HepG2 (cell line): Measurements from ENCODE around the gene VCX2. TPM values are rescaled to one million over a fixed set of nuclear protein-coding genes. Genes with fewer than 3 reads are reported as not detected.

Experiments used
- ATAC-seq: fragments of 200-7000 bp; cut with Tn5 transposase; 3 replicates; pipeline ENCODE4 v1.9.1; 2020; ENCODE audit warnings: mild to moderate bottlenecking, moderate library complexity
- BruUV-seq: library from RNA; stranded (reverse); fragments of 400-500 nt; replicated peaks from 2 replicates; lab custom pipeline; 2021; lab: Mats Ljungman, UMichigan
- CTCF ChIA-PET: fragments of 300-600 bp; formaldehyde crosslinking; extraction: SDS; loops from one replicate; lab custom pipeline; 2021; ENCODE audit warnings: low total read pairs, inconsistent platforms, low intra/inter-chr PET ratio; lab: Yijun Ruan, JAX
- POLR2A ChIA-PET: fragments of 350-600 bp; sonication (Branson Sonifier 250); formaldehyde crosslinking; loops from one replicate; lab custom pipeline; 2020; ENCODE audit warnings: antibody characterized with exemption, inconsistent platforms; lab: Yijun Ruan, JAX
- DNase-seq: peaks from one replicate; pipeline ENCODE4 v3.0.0-alpha.2; 2015; ENCODE audit warnings: low spot score
- FAIRE-seq: peaks from 3 replicates; lab custom pipeline; 2011; peaks lifted over from hg19 to GRCh38; lab: Jason Lieb, UNC
- H2AFZ ChIP-seq: one replicate; pipeline ENCODE4 v1.6.1; 2011; ENCODE audit warnings: low read length, inconsistent platforms
- H3K27ac ChIP-seq: fragments of 300-600 bp; 3 replicates; pipeline ENCODE4 v1.8.0; 2011; ENCODE audit warnings: mixed run types, mild to moderate bottlenecking, mixed read lengths, low read length, inconsistent platforms; ENCODE audit not compliant: insufficient read depth; ENCODE audit errors: extremely low read length
- H3K27me3 ChIP-seq, 2 experiments: fragments of 200-600 bp in 1 of 2; 2 replicates in 1 of 2; 3 replicates in 1 of 2; pipeline versions ENCODE4 v1.6.0 to v1.8.0; 2011; ENCODE audit warnings: low read length in 2 of 2, mild to moderate bottlenecking in 2 of 2, moderate library complexity in 2 of 2, inconsistent platforms in 1 of 2; ENCODE audit not compliant: insufficient read depth in 2 of 2, control insufficient read depth in 1 of 2
- H3K36me3 ChIP-seq, 2 experiments: fragments of 200-600 bp in 1 of 2; replicated peaks in 1 of 2; 2 replicates in 1 of 2; 3 replicates in 1 of 2; pipeline versions ENCODE4 v1.5.1 to v1.8.0; 2011; ENCODE audit warnings: low read length in 2 of 2, inconsistent platforms in 1 of 2; ENCODE audit not compliant: insufficient read depth in 2 of 2, control insufficient read depth in 1 of 2
- H3K4me1 ChIP-seq: 2 replicates; pipeline ENCODE4 v1.5.1; 2012; ENCODE audit warnings: low read length, inconsistent platforms; ENCODE audit not compliant: insufficient read depth
- H3K4me2 ChIP-seq: 2 replicates; pipeline ENCODE4 v1.6.0; 2011; ENCODE audit warnings: low read depth, low read length, inconsistent platforms
- H3K4me3 ChIP-seq, 3 experiments: fragments of 200-600 bp in 1 of 3; sonication (generic), shearing (Covaris generic) in 1 of 3; replicated peaks in 1 of 3; 2 replicates each; pipeline ENCODE4 v1.5.1; 2011 to 2016; ENCODE audit warnings: low read length in 3 of 3, inconsistent platforms in 2 of 3, low read depth in 2 of 3, mild to moderate bottlenecking in 2 of 3, control low read depth in 1 of 3, mixed read lengths in 1 of 3; ENCODE audit not compliant: insufficient read depth in 1 of 3
- H3K79me2 ChIP-seq: one replicate; pipeline ENCODE4 v1.6.1; 2011; ENCODE audit warnings: low read length, inconsistent platforms; ENCODE audit not compliant: insufficient read depth
- H3K9ac ChIP-seq: 2 replicates; pipeline ENCODE4 v1.6.0; 2011; ENCODE audit warnings: mild to moderate bottlenecking, low read depth, low read length, inconsistent platforms; ENCODE audit not compliant: insufficient read depth
- H3K9me3 ChIP-seq: 2 replicates; pipeline ENCODE4 v1.5.1; 2012; ENCODE audit warnings: mild to moderate bottlenecking, low read length
- H4K20me1 ChIP-seq: 2 replicates; pipeline ENCODE4 v1.6.0; 2011; ENCODE audit warnings: inconsistent platforms, mild to moderate bottlenecking, low read length, moderate library complexity; ENCODE audit not compliant: insufficient read depth
- ARNTL ChIP-seq: sonication (generic); formaldehyde crosslinking; IDR thresholded peaks from 2 replicates; pipeline ENCODE4 v1.4.0; 2020; ENCODE audit warnings: mild to moderate bottlenecking, missing genetic modification reagents
- CC2D1A ChIP-seq: sonication (generic); formaldehyde crosslinking; IDR thresholded peaks from 2 replicates; pipeline ENCODE4 v1.8.1; 2023; ENCODE audit warnings: mild to moderate bottlenecking, missing genetic modification reagents
- GFI1 ChIP-seq: sonication (generic); formaldehyde crosslinking; IDR thresholded peaks from 2 replicates; pipeline ENCODE4 v1.5.0; 2020; ENCODE audit warnings: missing genetic modification reagents, mild to moderate bottlenecking, borderline replicate concordance
- IRF2 ChIP-seq: IDR thresholded peaks from 2 replicates; pipeline ENCODE4 v1.6.1; 2018; ENCODE audit warnings: missing genetic modification reagents, missing compliant biosample characterization
- PLRG1 ChIP-seq: fragments of 450-650 bp; conservative IDR thresholded peaks from 2 replicates; pipeline ENCODE4 v1.6.1; 2016
- PPARG ChIP-seq: conservative IDR thresholded peaks from 2 replicates; pipeline ENCODE4 v1.6.1; 2016; ENCODE audit warnings: missing biosample characterization, missing genetic modification reagents
- TGIF2 ChIP-seq: IDR thresholded peaks from 2 replicates; pipeline ENCODE4 v1.6.1; 2016; ENCODE audit warnings: control low read depth, missing compliant biosample characterization
- ZFP36 ChIP-seq: fragments of 150-350 bp; IDR thresholded peaks from 2 replicates; pipeline ENCODE4 v1.6.1; 2018; ENCODE audit warnings: borderline replicate concordance, low read length, low read depth; ENCODE audit not compliant: partially characterized antibody
- ZFP82 ChIP-seq: sonication (generic); formaldehyde crosslinking; IDR thresholded peaks from 2 replicates; pipeline ENCODE4 v1.5.1; 2020; ENCODE audit warnings: mild to moderate bottlenecking, missing genetic modification reagents, borderline replicate concordance
- ZNF230 ChIP-seq: sonication (generic); formaldehyde crosslinking; IDR thresholded peaks from 2 replicates; pipeline ENCODE4 v1.4.0; 2020; ENCODE audit warnings: mild to moderate bottlenecking, missing genetic modification reagents
- ZNF468 ChIP-seq: sonication (generic); formaldehyde crosslinking; IDR thresholded peaks from 2 replicates; pipeline ENCODE4 v1.8.0; 2022; ENCODE audit warnings: mild to moderate bottlenecking, moderate library complexity, missing genetic modification reagents
- ZNF570 ChIP-seq: sonication (generic); formaldehyde crosslinking; IDR thresholded peaks from 2 replicates; pipeline ENCODE4 v1.4.0; 2020; ENCODE audit warnings: mild to moderate bottlenecking, missing genetic modification reagents, borderline replicate concordance
- ZNF629 ChIP-seq: sonication (generic); formaldehyde crosslinking; conservative IDR thresholded peaks from 2 replicates; pipeline ENCODE4 v1.5.0; 2020; ENCODE audit warnings: missing genetic modification reagents
- ZNF879 ChIP-seq: sonication (generic); formaldehyde crosslinking; IDR thresholded peaks from 2 replicates; pipeline ENCODE4 v1.8.1; 2023; ENCODE audit warnings: missing genetic modification reagents
- WGBS: methylation state at CpG from one replicate; pipeline ENCODE4 v1.1.6; 2017; ENCODE audit warnings: low lambda C conversion rate; 5-methylcytosine and 5-hydroxymethylcytosine counted together
- in situ Hi-C: cut with HindIII; loops from 2 replicates; pipeline ENCODE4 v1.10.0; 2017; ENCODE audit warnings: low pct_unique_long_range_greater_than_20kb; ENCODE audit not compliant: extremely low pct_ligation_motif_present
- intact Hi-C: fragments of 100-400 bp; cut with micrococcal nuclease; formaldehyde crosslinking; loops from one replicate; pipeline ENCODE4 v1.10.0; 2022; ENCODE audit not compliant: unreplicated experiment
- polyA plus RNA-seq, 8 experiments: library from polyadenylated mRNA; depleted of rRNA in 3 of 8; stranded (reverse) in 7 of 8; unstranded in 1 of 8; fragments of >200 nt; fragmentation: Illumina TruSeq in 4 of 8; extraction: Trizol in 4 of 8; gene quantifications; 2 replicates each; pipeline versions ENCODE4 v1.2.1 to v1.2.3, GENCODE V29; 2011 to 2016; ENCODE audit warnings: low read depth in 4 of 8, missing spikeins in 1 of 8, mixed read lengths in 1 of 8; ENCODE audit not compliant: insufficient read depth in 1 of 8
- total RNA-seq, 5 experiments: library from RNA; depleted of rRNA; stranded (reverse); fragments of >200 nt; fragmentation: Illumina TruSeq; extraction: Trizol; gene quantifications; 2 replicates each; pipeline ENCODE4 v1.2.3, GENCODE V29; 2016; ENCODE audit warnings: low read depth in 1 of 5
- TF ChIP-seq, protein P1 (sequence below): IDR thresholded peaks from 2 replicates; pipeline ENCODE4 v1.6.1; 2012; ENCODE audit warnings: low read length, improper control_type of control experiment
- TF ChIP-seq, protein P2 (sequence below): sonication (generic); formaldehyde crosslinking; IDR thresholded peaks from 2 replicates; pipeline ENCODE4 v1.4.0; 2020; ENCODE audit warnings: missing genetic modification reagents, borderline replicate concordance
- TF ChIP-seq, protein P3 (sequence below): sonication (generic); formaldehyde crosslinking; conservative IDR thresholded peaks from 2 replicates; pipeline ENCODE4 v1.4.0; 2020; ENCODE audit warnings: missing genetic modification reagents
- TF ChIP-seq, protein P4 (sequence below): sonication (generic); formaldehyde crosslinking; IDR thresholded peaks from 2 replicates; pipeline ENCODE4 v1.5.0; 2020; ENCODE audit warnings: missing genetic modification reagents

The VCX2 gene
- total and polyA plus RNA-seq, 2 of the 13 experiments (the other 11 are each of a cell fraction or from before 2014, with no cell fraction given): not detected

DNA sequence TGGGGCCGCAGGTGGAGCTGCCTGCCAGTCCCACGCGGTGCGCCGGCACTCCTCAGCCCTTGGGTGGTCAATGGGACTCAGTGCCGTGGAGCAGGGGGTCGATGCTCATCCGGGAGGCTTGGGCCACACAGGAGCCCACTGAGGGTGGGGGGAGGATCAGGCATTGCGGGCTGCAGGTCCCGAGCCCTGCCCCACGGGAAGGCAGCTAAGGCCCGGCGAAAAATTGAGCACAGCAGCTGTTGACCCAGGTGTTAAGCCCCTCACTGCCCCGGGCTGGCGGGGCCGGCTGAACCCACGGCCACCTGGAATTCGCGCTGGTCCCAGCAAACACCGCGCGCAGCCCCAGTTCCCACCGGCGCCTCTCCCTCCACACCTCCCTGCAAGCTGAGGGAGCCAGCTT, 26.1 kb downstream of the VCX2 start:
- TF ChIP-seq IRF2 (CRISPR knock-in tag): no peak
- TF ChIP-seq ZNF230: no peak
- TF ChIP-seq PPARG: no peak
- TF ChIP-seq ZFP36: no peak
- no peak for TF ChIP-seq ZNF570 (CRISPR knock-in tag)
- no peak for TF ChIP-seq ZNF468
- TF ChIP-seq, protein P1, sequence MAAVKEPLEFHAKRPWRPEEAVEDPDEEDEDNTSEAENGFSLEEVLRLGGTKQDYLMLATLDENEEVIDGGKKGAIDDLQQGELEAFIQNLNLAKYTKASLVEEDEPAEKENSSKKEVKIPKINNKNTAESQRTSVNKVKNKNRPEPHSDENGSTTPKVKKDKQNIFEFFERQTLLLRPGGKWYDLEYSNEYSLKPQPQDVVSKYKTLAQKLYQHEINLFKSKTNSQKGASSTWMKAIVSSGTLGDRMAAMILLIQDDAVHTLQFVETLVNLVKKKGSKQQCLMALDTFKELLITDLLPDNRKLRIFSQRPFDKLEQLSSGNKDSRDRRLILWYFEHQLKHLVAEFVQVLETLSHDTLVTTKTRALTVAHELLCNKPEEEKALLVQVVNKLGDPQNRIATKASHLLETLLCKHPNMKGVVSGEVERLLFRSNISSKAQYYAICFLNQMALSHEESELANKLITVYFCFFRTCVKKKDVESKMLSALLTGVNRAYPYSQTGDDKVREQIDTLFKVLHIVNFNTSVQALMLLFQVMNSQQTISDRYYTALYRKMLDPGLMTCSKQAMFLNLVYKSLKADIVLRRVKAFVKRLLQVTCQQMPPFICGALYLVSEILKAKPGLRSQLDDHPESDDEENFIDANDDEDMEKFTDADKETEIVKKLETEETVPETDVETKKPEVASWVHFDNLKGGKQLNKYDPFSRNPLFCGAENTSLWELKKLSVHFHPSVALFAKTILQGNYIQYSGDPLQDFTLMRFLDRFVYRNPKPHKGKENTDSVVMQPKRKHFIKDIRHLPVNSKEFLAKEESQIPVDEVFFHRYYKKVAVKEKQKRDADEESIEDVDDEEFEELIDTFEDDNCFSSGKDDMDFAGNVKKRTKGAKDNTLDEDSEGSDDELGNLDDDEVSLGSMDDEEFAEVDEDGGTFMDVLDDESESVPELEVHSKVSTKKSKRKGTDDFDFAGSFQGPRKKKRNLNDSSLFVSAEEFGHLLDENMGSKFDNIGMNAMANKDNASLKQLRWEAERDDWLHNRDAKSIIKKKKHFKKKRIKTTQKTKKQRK: no peak
- no peak for TF ChIP-seq TGIF2 (CRISPR knock-in tag)
- TF ChIP-seq CC2D1A: no peak
- no peak for TF ChIP-seq GFI1 (CRISPR knock-in tag)
- no peak for TF ChIP-seq ZNF879 (CRISPR knock-in tag)
- TF ChIP-seq, protein P2, sequence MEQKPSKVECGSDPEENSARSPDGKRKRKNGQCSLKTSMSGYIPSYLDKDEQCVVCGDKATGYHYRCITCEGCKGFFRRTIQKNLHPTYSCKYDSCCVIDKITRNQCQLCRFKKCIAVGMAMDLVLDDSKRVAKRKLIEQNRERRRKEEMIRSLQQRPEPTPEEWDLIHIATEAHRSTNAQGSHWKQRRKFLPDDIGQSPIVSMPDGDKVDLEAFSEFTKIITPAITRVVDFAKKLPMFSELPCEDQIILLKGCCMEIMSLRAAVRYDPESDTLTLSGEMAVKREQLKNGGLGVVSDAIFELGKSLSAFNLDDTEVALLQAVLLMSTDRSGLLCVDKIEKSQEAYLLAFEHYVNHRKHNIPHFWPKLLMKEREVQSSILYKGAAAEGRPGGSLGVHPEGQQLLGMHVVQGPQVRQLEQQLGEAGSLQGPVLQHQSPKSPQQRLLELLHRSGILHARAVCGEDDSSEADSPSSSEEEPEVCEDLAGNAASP (CRISPR knock-in tag): no peak
- TF ChIP-seq, protein P3, sequence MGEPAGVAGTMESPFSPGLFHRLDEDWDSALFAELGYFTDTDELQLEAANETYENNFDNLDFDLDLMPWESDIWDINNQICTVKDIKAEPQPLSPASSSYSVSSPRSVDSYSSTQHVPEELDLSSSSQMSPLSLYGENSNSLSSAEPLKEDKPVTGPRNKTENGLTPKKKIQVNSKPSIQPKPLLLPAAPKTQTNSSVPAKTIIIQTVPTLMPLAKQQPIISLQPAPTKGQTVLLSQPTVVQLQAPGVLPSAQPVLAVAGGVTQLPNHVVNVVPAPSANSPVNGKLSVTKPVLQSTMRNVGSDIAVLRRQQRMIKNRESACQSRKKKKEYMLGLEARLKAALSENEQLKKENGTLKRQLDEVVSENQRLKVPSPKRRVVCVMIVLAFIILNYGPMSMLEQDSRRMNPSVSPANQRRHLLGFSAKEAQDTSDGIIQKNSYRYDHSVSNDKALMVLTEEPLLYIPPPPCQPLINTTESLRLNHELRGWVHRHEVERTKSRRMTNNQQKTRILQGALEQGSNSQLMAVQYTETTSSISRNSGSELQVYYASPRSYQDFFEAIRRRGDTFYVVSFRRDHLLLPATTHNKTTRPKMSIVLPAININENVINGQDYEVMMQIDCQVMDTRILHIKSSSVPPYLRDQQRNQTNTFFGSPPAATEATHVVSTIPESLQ: no peak
- TF ChIP-seq ZFP82 (CRISPR knock-in tag): no peak
- no peak for TF ChIP-seq ARNTL (CRISPR knock-in tag)
- TF ChIP-seq, protein P4, sequence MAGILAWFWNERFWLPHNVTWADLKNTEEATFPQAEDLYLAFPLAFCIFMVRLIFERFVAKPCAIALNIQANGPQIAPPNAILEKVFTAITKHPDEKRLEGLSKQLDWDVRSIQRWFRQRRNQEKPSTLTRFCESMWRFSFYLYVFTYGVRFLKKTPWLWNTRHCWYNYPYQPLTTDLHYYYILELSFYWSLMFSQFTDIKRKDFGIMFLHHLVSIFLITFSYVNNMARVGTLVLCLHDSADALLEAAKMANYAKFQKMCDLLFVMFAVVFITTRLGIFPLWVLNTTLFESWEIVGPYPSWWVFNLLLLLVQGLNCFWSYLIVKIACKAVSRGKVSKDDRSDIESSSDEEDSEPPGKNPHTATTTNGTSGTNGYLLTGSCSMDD (CRISPR knock-in tag): no peak
- TF ChIP-seq PLRG1: no peak
- no peak for TF ChIP-seq ZNF629
- TF ChIP-seq, all 625 proteins: peak for 0
- CTCF ChIA-PET: no interaction called here
- H3K4me2 ChIP-seq: no peak overlapping the region
- FAIRE-seq: no peak
- H2AFZ ChIP-seq: no peak overlapping the region
- WGBS: 81% methylated on average over 6 of the region's 24 CpGs
- no TSS peak for BruUV-seq
- no peak for ATAC-seq
- no peak overlapping the region for H3K27ac ChIP-seq
- H3K4me1 ChIP-seq: no peaks in the 10 kb centered on the region
- in situ Hi-C loops (no loop called here), intact Hi-C loops (no loop called here)
- no peaks in the 10 kb centered on the region for H3K27me3 ChIP-seq
- H3K4me3 ChIP-seq: no peak overlapping the region
- H3K9me3 ChIP-seq: no peaks in the 10 kb centered on the region
- POLR2A ChIA-PET: no interaction called here
- H3K79me2 ChIP-seq: no peaks in the 10 kb centered on the region
- no peaks in the 10 kb centered on the region for H4K20me1 ChIP-seq
- DNase-seq: no peak
- no peak overlapping the region for H3K9ac ChIP-seq
- H3K36me3 ChIP-seq: no peaks in the 10 kb centered on the region
